Breast epithelium (tissue), 3 donors: ENCODE data around the gene AASDH.

Experiments
- POLR2A ChIP-seq: fragments of 450-650 bp; IDR thresholded peaks from one replicate; pipeline ENCODE4 v1.6.1; 2016; ENCODE audit warnings: antibody characterized with exemption, mild to moderate bottlenecking, moderate library complexity
- POLR2AphosphoS5 ChIP-seq, 3 donors: sonication (generic); formaldehyde crosslinking; IDR thresholded peaks; one replicate each; pipeline ENCODE4 v1.6.1; 2017; ENCODE audit warnings: antibody characterized with exemption in 3 of 3
- TF ChIP-seq, protein P1 (sequence below), 3 donors: fragments of 450-650 bp; IDR thresholded peaks; one replicate each; pipeline ENCODE4 v1.5.1; 2016 to 2017; ENCODE audit warnings: antibody characterized with exemption in 3 of 3, mild to moderate bottlenecking in 3 of 3, moderate library complexity in 3 of 3

- TF ChIP-seq, protein P1, sequence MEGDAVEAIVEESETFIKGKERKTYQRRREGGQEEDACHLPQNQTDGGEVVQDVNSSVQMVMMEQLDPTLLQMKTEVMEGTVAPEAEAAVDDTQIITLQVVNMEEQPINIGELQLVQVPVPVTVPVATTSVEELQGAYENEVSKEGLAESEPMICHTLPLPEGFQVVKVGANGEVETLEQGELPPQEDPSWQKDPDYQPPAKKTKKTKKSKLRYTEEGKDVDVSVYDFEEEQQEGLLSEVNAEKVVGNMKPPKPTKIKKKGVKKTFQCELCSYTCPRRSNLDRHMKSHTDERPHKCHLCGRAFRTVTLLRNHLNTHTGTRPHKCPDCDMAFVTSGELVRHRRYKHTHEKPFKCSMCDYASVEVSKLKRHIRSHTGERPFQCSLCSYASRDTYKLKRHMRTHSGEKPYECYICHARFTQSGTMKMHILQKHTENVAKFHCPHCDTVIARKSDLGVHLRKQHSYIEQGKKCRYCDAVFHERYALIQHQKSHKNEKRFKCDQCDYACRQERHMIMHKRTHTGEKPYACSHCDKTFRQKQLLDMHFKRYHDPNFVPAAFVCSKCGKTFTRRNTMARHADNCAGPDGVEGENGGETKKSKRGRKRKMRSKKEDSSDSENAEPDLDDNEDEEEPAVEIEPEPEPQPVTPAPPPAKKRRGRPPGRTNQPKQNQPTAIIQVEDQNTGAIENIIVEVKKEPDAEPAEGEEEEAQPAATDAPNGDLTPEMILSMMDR (IDR thresholded peaks at IDR 0.05) = no peak
- TF ChIP-seq POLR2AphosphoS5 (IDR thresholded peaks at IDR 0.05) (no peak), POLR2A (no peak)
Observed at GRCh38 chr4:56297776-56298175, 89.5 kb downstream of the AASDH start.
